ENCODE results near the gene CTRB1.
"Not testable (repeated sequence)": the region's sequence is repeated elsewhere in the genome, so short reads cannot be mapped to it uniquely, and the experiment has no call there.

Gene CTRB1

DNA sequence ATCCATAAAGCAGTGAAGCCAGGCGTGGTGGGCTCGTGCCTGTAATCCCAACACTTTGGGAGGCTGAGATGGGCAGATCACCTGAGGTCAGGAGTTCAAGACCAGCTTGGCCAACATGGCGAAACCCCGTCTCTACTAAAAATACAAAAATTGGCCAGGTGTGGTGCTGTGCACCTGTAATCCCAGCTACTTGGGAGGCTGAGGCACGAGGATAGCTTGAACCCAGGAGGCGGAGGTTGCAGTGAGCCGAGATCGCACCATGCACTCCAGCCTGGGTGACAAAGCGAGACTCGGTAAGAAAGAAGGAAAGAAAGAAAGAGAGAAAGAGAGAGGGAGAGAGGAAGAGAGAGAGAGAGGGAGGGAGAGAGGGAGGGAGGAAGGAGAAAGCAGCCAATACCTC is 53.8 kb downstream of the CTRB1 start:
- DNase-seq (ENCODE audit: low spot score) = not testable (repeated sequence)

DNA sequence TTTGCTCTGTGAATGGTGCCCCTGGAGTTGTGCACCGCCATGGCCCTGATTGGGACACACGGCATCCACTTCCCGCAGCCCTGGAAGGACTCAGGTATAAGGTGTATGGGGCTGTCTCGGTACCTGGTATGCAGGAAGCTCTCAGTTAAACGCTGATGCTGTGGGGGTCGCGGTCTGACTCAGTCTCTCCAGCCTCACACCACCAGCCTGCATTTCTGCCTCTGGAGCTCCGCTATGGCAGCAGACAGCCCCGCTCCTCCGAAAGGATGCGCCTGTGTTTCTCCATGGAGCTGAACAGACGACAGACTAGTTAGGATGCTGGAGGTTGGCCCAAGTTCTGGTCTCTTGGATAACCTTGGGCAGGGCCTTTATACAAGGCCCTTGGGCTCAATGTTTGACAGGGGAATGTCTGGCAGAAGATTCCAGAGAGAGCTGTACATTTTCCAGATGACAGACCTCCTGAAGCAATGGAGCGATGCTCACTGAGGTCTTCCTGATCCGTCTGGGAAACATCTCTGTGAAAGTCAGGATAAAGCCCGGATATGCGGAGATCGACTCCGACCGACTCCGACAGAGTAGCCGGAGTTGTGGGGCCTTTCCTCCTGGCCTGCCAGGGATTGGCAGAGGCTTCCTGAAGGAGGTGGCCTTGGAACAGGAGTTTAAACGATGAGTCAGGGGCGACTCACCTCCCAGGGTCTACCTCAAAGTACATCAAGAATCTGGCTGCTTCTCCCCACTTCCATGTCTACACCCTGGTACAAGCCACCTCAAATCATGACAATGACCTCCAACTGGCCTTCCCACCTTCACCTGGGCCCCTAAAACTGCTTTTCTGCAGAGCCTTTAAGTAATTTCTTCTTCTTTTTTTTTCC is 54.5 kb downstream of the CTRB1 start:
- no peak for DNase-seq (ENCODE audit: low spot score)
